Loucy (cell line): ENCODE results near the gene CNTNAP4.

ENCODE experiments used
- H2AFZ ChIP-seq: fragments of 200-600 bp; sonication (generic); 2 replicates; pipeline ENCODE4 v1.6.0; 2016; ENCODE audit warnings: antibody characterized with exemption, mild to moderate bottlenecking, low read length, moderate library complexity
- H3F3A ChIP-seq: fragments of 200-600 bp; 2 replicates; pipeline ENCODE4 v1.6.0; 2016; ENCODE audit warnings: antibody characterized with exemption, low read depth, mild to moderate bottlenecking
- H3K27me3 ChIP-seq: fragments of 200-600 bp; sonication (generic); 2 replicates; pipeline ENCODE4 v1.6.1; 2014; ENCODE audit warnings: low read length, mild to moderate bottlenecking; ENCODE audit not compliant: insufficient read depth, poor library complexity, severe bottlenecking
- H3K36me3 ChIP-seq: fragments of 200-600 bp; sonication (generic); 2 replicates; pipeline ENCODE4 v1.6.1; 2016; ENCODE audit warnings: low read length; ENCODE audit not compliant: insufficient read depth
- H3K4me1 ChIP-seq: fragments of 200-600 bp; sonication (generic); 2 replicates; pipeline ENCODE4 v1.5.1; 2014; ENCODE audit warnings: low read length, mild to moderate bottlenecking; ENCODE audit not compliant: insufficient read depth, poor library complexity, severe bottlenecking
- H3K4me2 ChIP-seq: fragments of 200-600 bp; sonication (generic); 2 replicates; pipeline ENCODE4 v1.6.0; 2014; ENCODE audit warnings: antibody characterized with exemption, low read length, low read depth, mild to moderate bottlenecking; ENCODE audit not compliant: poor library complexity, severe bottlenecking
- H3K4me3 ChIP-seq: fragments of 200-600 bp; sonication (generic); 2 replicates; pipeline ENCODE4 v1.5.1; 2014; ENCODE audit warnings: low read length, mild to moderate bottlenecking, mixed read lengths; ENCODE audit not compliant: poor library complexity, severe bottlenecking
- H3K79me2 ChIP-seq: fragments of 200-600 bp; sonication (generic); 2 replicates; pipeline ENCODE4 v1.6.1; 2014; ENCODE audit warnings: low read length; ENCODE audit not compliant: insufficient read depth
- H3K9ac ChIP-seq: fragments of 200-600 bp; sonication (generic); 2 replicates; pipeline ENCODE4 v1.6.0; 2014; ENCODE audit warnings: mild to moderate bottlenecking, low read depth, low read length, moderate library complexity; ENCODE audit not compliant: poor library complexity, severe bottlenecking
- H3K9me2 ChIP-seq: fragments of 200-600 bp; sonication (generic); replicated peaks from 2 replicates; pipeline ENCODE4 v1.6.1; 2016; ENCODE audit warnings: low read depth, low read length, mixed read lengths
- H3K9me3 ChIP-seq: fragments of 200-600 bp; sonication (generic); 2 replicates; pipeline ENCODE4 v1.6.1; 2014; ENCODE audit warnings: mild to moderate bottlenecking, antibody characterized with exemption, low read length, low read depth; ENCODE audit not compliant: insufficient read depth
- H4K20me1 ChIP-seq: fragments of 200-600 bp; sonication (generic); 2 replicates; pipeline ENCODE4 v1.6.0; 2014; ENCODE audit warnings: antibody characterized with exemption, low read length, mild to moderate bottlenecking; ENCODE audit not compliant: insufficient read depth, poor library complexity, severe bottlenecking
- CTCF ChIP-seq: fragments of 200-600 bp; sonication (generic); conservative IDR thresholded peaks from 2 replicates; pipeline ENCODE4 v1.5.1; 2014; ENCODE audit warnings: mild to moderate bottlenecking, antibody characterized with exemption, low read length
- EZH2phosphoT487 ChIP-seq: fragments of 200-600 bp; IDR thresholded peaks from 2 replicates; pipeline ENCODE4 v1.6.1; 2018; ENCODE audit warnings: antibody characterized with exemption, mild to moderate bottlenecking, moderate library complexity, borderline replicate concordance

Gene CNTNAP4

GRCh38 chr16:76235025-76235424 lies 42.2 kb upstream of the CNTNAP4 start:
- Histone ChIP-seq H2AFZ (no peak overlapping the region), H3K27me3 (no peaks in the 10 kb centered on the region), H3K9me3 (no peaks in the 10 kb centered on the region), H3K4me3 (no peak overlapping the region), H3K36me3 (no peaks in the 10 kb centered on the region), H3K9me2 (no peaks in the 10 kb centered on the region), H3F3A (no peaks in the 10 kb centered on the region), H3K4me1 (no peaks in the 10 kb centered on the region), H3K4me2 (no peak overlapping the region), H4K20me1 (no peaks in the 10 kb centered on the region), H3K79me2 (no peaks in the 10 kb centered on the region), H3K9ac (no peak overlapping the region)
- TF ChIP-seq CTCF: no peak
- no peak for TF ChIP-seq EZH2phosphoT487

DNA sequence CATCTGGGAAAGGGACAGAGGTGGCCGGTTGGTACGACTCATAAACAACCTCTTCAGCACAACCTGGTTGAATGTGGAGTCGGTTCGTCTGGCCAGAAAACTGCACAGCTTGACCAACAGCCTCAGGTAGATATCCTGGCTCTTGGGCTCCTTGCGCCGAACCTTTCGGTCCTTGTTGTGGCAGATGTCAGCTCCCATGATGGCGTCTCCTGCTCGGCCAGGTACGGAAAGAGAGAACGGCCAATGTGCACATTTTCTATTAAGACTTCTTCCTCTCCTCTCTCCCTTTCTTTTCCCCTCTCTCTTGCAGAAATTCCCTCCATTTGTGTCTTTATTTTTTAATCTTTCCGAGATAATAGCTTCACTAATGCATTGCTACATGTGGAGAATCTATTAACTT lies 41.8 kb upstream of the CNTNAP4 start:
- Histone ChIP-seq H3K79me2 (no peaks in the 10 kb centered on the region), H3K9ac (no peak overlapping the region), H3K9me3 (no peaks in the 10 kb centered on the region), H3K27me3 (no peaks in the 10 kb centered on the region), H3K4me1 (no peaks in the 10 kb centered on the region), H4K20me1 (no peaks in the 10 kb centered on the region), H3K4me3 (no peak overlapping the region), H3K36me3 (no peaks in the 10 kb centered on the region), H3K4me2 (no peak overlapping the region), H3F3A (no peaks in the 10 kb centered on the region), H3K9me2 (no peaks in the 10 kb centered on the region), H2AFZ (no peak overlapping the region)
- TF ChIP-seq EZH2phosphoT487 (no peak), CTCF (no peak)

- no peaks in the 10 kb centered on the region for H3K36me3 ChIP-seq
- H3K4me1 ChIP-seq: no peaks in the 10 kb centered on the region
- no peak overlapping the region for H3K4me3 ChIP-seq
- no peaks in the 10 kb centered on the region for H3K9me3 ChIP-seq
- no peak overlapping the region for H2AFZ ChIP-seq
- H3K79me2 ChIP-seq: no peaks in the 10 kb centered on the region
- TF ChIP-seq CTCF (no peak), EZH2phosphoT487 (no peak)
- H3K27me3 ChIP-seq: no peaks in the 10 kb centered on the region
- H4K20me1 ChIP-seq: no peaks in the 10 kb centered on the region
- H3K9me2 ChIP-seq: no peaks in the 10 kb centered on the region
- no peak overlapping the region for H3K9ac ChIP-seq
- H3K4me2 ChIP-seq: no peak overlapping the region
- H3F3A ChIP-seq: no peaks in the 10 kb centered on the region
Observed at GRCh38 chr16:76237471-76237870, 39.7 kb upstream of the CNTNAP4 start.
